CD4-positive, alpha-beta T cell treated with Interferon gamma for 1 hour (primary cell): ENCODE data around the gene CPB2.

Experiments
- DNase-seq: peaks from one replicate; pipeline ENCODE4 v3.0.0-alpha.2; 2020

Gene CPB2

DNA sequence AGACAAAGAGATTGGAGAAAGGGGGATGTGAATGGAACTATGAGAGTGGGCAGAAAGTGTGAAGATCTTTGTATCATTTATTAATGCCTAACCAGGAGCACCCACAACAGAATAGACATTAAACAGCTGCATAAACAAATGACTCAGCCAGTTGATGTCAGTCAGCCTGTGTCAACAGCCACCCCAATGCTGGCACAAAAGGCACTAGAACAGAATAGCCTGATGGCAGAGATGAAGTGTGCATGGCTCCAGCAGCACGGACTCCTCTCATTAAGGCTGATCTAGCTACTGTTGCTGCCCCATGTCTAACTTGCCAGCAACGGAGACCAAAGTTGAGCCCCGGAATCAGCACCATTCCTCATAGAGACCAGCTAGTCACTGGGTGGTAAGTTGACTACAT lies 7.8 kb downstream of the CPB2 start:
- DNase-seq, result no peak

DNA sequence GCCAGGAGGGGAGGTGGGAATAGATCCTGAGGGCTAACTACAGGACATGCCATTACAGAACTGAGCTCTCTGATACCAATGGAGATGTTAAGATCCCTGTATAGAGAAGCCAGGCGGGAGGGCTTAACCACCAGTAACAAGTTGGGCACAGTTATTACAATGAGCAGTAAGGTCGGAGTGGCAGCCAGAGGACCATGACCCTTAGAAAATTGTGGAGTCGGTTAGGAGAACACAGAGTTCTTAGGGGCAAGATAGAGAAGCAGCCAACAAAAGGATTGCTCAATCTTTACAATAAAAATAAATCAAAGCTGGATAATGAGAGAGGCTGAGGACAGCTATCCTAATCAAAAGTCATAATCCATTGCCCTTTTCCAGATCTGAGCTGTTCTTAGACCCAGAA lies 10.4 kb downstream of the CPB2 start:
- DNase-seq, result no peak

DNA sequence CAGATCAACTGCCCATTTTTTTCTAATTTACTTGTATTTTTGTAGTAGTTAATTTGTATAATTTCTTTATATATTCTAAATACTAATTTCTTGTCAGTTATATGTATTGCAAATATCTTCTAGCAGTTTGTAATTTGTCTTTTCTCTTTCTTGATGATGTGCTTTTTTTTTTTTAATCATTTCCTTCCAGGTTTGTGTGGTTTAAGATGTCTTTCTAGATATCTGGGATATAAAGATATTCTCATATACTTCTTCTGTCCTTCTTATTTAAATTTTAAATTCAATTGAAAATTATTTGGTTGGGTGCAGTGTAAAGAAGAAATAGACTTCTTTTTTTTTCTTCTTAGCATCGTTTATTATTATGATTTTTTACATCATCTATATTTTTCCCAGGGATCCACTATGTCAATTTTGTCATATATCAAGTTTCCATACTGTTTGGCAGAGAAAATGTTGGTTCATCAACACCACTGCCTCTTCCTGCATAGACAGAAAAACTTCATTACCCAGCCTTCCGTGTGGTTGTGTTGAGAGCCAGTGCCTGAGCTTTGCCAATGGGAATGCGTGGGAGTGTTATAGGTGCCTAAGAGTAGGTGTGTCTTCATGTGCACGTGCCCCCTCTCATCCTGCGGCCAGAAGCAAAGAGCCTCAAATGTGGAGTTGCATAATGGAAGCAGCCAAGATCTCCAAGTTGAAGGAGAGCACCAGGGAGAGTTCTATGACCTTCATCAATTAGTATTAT lies 15.8 kb downstream of the CPB2 start:
- no peak for DNase-seq

DNA sequence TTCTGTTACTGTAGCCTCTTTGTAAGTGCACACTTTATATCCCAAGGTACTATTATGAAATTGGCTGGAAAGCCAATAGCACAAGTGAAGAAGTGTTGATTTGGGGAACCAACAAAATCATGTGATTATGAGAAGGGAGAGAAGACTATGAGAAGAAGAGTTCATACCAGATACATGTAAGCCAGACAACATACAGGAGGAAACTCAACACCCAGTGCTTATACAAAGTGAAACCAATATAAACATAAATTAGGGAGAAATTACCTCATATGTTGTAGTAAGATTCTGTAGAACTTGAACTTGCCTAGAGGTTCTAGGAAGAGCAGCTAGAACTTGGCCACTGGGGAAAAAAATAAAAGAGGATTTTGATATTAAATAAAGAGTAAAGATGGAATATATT lies 17.4 kb downstream of the CPB2 start:
- no peak for DNase-seq

DNA sequence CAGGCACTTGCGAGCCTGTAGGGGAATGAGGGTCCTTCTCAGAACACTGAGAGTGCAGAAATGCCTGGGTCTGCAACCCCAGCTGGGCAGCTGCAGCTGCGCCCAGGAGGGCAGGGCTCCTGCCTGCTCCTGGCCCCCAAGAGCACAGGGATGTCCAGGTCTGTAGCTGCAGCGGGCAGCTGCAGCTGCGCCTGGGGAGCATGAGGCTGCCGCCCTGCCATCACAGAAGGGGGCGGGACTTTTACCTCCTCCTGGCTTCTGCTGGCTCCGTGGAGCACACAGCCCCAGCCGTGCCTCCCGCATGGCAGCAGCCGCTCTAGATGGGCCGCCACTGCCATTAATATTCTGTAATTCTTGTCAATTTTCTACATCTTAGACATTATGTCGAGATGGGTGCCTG lies 17.8 kb downstream of the CPB2 start:
- no peak for DNase-seq

DNA sequence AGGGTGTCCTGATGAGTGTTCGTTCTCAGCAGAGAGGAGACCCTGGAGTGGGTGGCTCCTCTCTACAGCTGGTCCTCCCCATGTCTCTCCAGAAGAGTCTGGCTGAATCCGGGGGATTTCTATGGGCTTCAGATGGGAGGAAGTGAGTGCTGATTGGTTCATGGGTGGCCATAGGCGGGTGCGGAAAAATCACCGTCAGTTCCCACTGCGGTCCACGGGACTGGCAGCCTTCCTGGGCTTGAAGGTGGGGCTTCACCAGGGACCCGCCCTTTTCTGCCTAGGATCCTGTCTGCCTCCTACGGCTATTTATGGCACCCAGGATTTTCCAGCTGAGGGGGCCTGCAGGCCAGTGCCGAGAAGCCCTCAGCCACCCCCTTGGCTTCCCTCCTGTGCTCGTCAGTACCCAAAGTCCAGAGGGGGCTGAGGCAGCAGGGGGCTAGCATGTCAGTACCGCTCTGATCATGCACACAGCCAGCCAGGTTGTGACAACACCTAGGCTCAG lies 18.4 kb downstream of the CPB2 start:
- DNase-seq, result no peak

DNA sequence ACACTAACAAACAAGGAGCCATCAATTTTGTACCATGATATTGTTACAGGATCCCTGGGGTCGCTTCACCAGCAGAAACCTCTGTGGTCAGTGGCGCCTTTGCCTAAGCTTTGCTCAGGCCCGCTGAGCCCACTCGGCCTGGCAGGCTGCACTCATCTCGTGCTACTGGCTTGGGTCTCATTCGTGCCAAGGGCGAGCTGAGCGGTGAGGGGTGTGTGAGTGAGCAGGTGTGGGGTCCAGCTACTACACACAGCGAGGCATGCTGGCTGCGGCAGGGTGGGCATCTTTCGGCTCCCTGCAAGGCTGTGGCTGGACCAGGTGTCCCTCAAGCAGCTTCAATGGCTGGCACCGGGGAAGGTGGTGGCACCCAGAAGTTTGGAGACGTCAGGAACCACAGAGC lies 19.1 kb downstream of the CPB2 start:
- no peak for DNase-seq

DNA sequence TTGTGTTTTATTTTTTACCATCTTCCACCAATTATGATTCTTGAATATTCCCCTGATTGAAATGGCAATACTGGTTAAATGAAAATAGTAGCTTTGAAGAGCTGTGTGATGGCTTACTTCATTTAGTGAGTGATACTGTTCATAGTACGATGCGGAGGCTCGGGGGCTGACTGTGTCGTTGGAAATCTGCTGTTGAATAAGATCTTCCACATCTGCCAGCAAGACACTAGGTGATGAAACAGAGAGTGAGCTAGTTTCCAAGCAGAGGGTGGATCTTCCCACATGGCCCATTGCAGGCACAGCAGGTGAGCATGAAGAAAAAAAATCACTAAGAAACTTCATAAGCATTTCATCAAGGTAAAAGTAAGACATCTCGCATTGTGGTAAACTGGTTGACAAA lies 22.5 kb downstream of the CPB2 start:
- no peak for DNase-seq

DNA sequence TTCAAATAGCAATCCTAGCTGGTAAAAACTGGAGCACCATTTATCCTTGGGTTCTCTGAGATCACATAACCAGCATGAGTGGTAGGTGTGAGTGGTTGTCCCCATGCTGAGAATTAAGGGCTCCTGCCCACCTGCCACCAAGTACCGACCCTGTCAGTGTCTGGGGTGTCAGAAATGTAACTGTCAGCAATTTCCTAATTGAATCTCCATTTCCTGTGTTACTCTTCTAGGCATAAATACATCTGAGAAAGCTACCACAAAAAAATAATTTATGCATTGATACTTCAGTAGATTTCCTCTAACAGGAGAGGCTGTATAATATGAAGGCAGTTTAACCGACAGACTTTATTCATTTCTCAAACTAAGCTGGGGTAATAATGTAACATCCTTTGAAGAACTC lies 25.1 kb downstream of the CPB2 start:
- DNase-seq, result no peak

DNA sequence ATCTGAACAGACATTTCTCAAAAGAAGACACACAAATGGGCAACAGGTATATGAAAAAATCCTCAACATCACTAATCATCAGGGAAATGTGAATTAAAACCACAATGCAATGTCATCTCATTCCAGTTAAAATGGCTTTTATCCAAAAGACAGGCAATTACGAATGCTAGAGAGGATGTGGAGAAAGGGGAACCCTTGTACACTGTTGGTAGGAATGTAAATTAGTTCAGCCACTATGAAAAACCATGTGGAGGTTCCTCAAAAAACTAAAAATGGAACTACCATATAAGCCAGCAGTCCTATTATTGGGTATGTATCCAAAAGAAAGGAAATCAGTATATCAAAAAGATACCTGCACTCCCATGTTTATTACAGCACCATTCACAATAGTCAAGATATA lies 27.6 kb downstream of the CPB2 start:
- no peak for DNase-seq

DNA sequence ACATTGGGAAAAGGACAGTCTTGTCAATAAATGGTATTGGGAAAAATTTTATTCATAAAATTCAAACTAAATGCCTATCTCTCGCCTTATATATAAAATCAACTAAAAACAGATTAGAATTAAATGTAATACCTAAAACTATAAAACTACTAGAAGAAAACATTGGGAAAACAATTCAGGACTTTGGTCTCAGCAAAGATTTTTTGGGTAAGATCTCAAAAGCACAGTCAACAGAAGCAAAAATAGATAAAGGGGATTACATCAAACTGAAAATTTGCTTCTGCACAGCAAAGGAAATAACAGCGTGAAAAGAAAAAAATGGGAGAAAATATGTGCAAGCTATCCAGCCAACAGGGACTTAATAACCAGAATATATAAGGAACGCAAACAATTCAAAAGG lies 28.0 kb downstream of the CPB2 start:
- no peak for DNase-seq

DNA sequence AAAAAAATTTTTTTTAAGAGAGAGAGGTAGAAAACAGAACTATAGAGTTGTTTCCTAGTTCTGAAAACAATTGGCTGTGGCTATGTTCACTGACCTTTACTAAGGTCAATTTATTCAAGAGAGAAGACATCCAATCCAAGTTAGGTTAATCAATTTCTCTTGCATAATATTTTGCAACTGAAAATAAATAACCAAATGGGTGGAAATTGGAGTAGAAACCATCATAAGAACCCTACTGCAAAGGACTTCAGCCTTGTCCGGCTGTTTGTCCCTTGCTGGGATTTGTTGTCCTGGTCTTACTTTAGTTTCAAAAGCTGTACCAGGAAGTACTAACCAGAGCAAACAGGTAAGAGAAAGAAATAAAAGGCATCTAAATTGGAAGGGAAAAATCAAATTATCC lies 29.0 kb downstream of the CPB2 start:
- no peak for DNase-seq

DNA sequence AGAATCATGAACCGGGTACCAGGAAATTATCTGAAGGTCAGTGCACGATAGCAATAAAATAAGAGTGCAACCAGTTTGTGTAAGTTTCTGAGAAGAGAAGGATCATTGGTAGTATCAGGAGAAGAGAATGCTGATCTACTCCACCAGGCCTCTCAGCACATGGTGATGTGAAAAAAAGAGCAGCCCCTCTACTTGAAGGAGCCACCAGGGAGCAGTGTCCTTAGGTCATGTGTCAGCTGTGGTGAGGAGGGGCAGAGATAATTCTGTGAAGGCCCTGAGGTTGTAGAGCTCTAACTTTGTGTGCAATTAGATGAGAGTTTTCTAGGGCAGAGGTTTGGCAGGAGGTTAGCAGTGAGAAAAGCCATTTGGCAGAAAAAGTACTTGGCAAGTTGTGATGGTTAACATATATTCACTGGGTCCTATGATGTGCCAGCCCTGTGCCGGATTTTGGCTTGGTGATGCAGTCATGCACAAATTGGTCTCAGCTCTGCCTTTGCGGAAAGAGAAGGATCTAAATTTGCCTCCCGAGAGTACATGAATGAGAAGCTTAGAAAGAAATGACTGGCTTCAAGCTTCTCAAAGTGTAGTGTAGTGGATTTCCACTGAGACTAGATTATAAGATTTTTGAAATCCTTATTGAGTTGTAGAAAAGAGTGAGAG lies 33.1 kb downstream of the CPB2 start:
- no peak for DNase-seq

DNA sequence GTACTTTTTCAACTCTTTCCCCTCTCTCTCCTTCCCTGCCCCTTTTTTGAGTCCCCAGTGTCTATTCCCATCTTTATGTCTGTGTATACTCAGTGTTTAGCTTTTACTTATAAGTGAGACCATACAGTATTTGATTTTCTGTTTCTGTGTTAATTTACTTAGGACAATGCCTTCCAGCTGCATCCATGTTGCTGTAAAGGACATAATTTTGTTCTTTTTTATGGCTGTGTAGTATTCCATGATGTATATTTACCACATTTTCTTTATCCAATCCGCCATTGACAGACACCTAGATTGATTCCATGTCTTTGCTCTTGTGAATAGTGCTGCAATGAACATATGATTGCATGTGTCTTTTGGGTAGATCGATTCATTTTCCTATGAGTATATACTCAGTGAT lies 41.5 kb downstream of the CPB2 start:
- DNase-seq, result no peak

DNA sequence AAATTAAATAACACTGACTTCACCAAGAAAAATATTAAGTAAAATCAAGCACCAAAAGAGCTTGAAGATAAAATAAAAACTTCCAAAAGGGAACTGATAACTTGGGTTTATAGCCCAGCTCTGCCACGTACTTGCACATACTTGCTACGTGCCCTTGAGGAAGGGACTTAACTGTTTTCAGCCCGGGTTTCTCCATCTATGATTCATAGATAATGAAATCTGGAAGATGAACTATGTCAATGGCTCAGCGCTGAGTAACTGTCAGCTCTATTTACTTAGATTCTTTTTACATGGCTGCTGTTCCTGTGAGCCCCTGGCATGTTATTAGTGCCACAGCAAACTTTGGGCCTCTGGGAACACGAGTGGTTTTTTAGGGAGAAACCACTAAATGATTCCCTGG lies 42.6 kb downstream of the CPB2 start:
- DNase-seq, result no peak

DNA sequence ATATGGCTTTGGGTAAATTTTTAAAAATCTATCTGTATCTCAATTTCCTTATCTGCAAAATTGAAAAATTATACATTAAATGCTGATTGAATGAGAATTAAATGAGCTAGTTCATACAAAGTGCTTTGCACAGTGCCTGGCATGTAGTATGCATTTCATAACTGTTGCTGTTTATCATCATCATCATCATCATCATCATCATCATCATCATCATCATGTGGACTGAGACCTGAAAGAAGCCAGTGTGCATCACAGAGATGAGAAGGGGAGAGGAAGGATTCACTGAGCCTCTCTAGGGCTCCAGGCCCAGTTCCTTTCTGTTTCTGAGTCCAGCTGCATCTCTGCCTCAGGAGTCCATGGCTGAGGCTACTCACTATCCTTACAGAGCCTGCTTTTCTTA lies 45.4 kb downstream of the CPB2 start:
- DNase-seq, result no peak

DNA sequence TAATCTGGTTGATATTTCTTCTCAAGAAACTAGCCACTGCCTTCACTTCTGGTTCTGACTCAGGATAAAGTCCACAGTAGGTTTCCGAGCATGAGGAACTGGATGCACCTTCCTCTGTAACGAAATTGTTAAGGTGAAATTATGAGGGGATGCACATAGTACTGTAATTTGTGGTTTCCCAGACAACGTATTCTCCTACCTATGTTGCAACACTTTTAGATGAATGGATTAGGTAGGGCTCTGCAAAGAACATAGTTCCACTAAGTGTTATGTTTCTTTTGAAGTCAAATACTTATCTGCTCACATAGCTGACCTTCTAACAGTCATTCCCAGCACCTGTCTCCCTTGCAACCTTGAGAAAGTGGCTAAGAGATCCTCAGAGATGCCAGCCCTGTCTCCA lies 46.6 kb downstream of the CPB2 start:
- DNase-seq, result no peak

DNA sequence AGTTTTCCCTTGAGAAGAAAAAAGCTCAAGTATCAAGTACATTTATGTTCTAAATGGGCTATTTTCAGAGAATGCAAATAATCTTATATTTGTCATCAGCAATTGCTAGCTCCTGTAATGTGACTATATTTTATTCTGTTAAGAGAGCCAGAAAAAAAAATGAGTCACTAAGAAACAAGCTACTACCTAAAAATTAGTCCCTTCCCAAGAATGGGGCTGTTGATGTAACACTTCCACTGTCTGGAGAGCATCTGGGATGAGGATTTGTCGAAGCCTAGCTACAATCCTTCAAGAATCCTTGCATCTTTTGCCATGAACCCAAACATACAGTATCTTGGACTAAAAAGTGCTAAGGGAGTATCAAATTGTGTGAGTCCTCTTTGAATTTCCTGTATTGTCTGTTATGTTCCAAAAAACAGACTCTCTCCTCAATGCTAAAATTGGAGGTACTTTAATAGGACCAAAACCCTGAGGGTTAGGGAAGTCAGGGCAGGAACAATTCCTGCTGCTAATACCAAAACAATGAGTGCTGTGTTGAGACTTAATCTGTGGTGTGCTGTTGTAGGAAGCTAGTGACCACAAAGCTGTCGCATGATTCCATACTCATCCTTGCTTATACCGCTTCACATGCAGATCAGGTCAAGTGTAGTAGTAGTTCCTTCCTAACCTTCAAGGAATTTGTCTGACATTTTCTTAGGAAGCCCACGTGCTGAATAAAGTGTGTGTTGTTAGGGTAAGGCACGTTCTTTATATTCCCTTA lies 47.4 kb downstream of the CPB2 start:
- no peak for DNase-seq

DNA sequence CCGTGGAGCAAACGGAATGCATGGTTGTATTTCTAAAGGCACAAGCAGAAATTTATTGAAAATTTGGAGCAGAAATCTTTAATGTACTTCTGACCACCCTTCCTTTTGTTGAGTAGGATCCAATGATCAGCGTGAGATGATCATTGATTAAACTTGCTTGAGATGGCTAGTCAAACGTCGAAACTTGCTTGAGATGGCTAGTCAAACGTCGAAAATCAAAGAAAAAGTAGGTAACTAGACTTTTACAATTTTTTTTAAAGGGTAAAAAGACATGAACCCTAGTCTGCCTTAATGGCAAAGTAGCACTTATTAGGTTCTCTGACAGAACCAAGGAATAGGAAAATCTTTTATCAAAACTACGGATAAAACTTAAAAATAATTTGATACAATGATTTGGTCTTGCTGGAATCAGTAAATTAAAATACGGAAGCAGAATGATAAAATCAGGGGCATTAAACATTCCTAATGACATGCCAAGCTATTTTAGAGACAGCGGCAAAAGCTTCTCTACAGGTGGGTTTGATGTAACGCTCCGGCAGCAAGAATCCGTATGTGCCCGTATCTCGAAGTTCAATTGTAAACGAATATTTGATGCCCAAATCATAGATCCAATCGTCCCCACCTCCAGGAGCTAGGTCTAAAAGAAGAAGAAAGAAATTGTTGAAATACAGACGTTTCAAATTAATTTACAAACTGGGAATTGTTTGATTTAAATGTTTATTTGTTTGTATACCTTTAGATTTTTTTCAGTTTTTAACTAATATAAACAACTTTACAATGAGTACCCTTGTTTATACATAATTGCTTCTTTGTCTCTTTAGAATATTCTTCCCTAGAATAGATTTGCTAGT lies 51.4 kb downstream of the CPB2 start:
- no peak for DNase-seq

DNA sequence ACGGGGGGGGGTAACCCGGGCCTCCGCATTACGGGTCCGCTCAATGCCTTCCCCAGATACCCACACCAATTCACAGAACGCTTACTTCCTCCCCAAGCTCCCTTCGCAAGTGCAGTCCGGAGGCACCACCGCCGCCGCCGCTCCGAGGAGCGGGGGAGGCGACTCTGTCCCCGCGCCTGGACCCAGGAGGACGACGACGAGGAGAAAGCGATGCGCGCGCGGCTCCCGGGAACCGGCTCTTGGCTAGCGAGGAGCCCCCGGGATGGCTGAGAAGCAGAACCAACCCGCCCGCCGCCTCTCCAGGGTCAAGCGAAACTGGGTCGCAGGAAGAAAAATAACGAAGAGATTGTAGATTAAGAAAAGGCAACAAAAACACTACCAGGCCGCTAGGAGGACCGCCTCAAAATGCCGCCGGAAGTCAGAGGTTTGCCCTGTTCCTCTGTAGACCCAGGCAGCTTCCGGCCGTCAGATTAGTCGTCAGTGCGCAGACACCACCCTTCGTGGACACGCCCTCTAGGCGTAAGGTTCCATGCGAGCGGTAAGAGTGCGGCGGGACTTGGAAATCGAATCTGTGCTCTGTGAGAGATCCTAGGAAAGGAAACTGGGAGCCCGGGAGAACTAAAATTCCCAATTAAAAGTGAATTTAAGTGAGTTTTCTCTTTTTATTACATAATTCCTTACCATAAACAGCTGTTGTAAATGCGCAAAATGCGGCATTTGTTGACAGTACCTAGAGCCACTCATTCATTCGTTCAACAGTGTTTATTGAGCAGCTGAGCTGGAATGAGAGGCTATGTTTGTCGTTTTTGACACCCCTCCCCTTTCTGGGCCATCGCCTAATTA lies 52.3 kb downstream of the CPB2 start, which contains the start of gene ZC3H13:
Gene ZC3H13, minus strand, starts transcription at position 428 of the 843 bp plus-strand sequence. CDS start 7,239 bp downstream, outside the sequence.
- peak; percentile 93 for DNase-seq

DNA sequence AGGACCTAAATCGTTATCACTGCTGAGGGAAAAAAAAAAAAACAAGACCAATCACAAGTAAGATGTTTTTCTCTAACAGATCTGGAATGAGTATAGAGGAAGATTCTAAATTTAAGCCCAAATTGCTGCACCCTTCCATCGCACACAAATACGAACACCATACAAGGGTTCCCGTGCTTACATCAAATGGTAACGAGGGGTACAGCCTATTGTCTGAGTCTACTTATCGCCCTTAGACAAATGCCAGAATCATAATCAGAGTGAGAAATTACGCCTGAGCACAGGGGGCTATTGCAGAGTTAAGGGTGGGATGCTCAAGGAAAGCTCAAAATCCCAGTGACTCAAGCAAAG lies 52.9 kb downstream of the CPB2 start:
- no peak for DNase-seq

DNA sequence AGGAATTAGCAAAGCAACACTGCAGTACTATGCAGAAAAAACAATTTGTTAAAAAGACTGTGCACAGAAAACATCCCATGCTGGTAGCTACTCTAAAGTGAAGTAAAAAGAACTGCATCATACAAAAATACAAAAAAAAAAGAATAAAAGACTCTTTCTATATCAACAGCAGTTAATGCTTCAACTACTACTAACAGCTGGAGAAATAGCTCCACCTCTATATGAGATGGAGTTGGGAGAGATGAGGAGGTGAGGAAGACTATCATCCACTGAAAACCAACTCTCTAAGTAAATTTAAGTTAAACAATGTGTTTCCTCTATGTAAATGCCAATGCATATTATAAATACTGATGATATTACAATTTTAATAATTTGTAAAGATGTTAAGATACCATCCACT lies 54.1 kb downstream of the CPB2 start:
- DNase-seq, result no peak
